ENCODE measurements around the gene TSPAN4.

TSPAN4 gene

DNA sequence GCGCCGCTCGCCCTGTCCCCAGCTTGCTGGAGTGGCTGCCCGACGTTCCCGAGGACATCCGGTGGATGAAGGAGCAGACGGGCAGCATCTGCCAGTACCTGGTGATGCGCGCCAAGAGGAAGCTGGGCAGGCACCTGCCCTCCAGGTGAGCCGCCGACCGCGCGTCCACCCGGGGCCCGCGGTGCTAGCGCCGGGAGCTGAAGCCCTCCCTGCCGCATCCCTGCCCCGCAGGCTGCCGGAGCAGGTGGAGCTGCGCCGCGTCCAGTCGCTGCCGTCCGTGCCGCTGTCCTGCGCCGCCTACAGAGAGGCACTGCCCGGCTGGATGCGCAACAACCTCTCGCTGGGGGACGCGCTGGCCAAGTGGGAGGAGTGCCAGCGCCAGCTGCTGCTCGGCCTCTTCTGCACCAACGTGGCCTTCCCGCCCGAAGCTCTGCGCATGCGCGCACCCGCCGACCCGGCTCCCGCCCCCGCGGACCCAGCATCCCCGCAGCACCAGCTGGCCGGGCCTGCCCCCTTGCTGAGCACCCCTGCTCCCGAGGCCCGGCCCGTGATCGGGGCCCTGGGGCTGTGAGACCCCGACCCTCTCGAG, 18.3 kb upstream of the TSPAN4 start:
- TF ChIP-seq POLR2A (IDR thresholded peaks at IDR 0.05; ENCODE audit: low read depth, low read length) = no peak
- no peak for FAIRE-seq
- no peak for DNase-seq (ENCODE audit: insufficient read length, low spot score)

DNA sequence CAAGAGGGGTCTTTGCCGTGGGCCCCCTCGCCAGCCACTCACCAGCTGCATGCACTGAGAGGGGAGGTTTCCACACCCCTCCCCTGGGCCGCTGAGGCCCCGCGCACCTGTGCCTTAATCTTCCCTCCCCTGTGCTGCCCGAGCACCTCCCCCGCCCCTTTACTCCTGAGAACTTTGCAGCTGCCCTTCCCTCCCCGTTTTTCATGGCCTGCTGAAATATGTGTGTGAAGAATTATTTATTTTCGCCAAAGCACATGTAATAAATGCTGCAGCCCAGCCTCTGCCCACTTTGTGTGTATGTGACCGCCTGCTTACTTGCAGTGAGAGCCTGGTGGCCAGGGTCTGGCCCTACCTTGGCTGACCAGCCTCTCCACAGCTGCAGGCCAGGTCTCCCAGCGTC, 17.7 kb upstream of the TSPAN4 start:
- no peak for TF ChIP-seq POLR2A (IDR thresholded peaks at IDR 0.05; ENCODE audit: low read depth, low read length)
- no peak for FAIRE-seq
- no peak for DNase-seq (ENCODE audit: insufficient read length, low spot score)

DNA sequence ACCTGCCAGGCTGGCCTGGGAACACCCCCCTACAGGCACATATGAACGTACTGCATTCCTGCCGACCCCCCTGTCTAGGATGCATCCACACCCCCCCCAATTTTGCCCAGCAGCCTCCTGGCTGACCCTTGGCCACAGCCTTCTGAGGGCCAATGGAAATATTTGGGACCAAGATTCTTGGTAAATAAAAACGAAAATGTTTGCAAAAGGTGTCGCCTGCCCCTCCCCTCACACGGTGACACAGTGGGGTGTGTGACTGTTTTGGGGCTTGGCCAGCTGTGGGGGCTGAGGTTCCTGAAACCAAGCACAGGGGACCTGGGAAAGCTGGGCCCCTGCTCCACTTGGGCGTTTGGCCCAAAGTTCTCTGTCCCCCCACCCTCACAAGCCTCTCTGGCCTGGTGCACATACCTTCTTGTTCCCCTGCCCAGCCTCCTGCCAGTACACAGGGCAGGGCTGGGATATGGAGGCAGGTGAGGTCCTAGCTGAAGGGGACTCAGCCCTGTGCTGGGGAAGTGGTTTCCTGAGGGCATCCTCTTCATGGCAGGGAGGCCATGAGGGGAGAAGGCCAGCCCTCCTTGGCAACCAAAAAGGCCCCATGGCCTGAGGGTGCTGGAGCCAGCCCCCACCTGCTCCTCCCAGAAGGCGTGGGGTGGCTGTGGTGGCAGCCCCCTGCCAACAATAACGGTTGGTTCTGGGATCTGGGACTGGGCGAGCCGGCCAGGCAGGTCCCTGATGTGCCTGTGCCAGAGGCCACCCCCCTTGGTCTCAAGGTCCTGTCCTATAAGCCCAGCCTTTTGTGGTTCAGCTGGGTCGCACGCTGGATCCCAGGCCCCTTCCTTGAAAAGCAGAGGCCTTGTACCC, 17.1 kb upstream of the TSPAN4 start:
- no peak for DNase-seq (ENCODE audit: insufficient read length, low spot score)
- FAIRE-seq = no peak
- no peak for TF ChIP-seq POLR2A (IDR thresholded peaks at IDR 0.05; ENCODE audit: low read depth, low read length)

- FAIRE-seq (no peak), DNase-seq (ENCODE audit: insufficient read length, low spot score) (no peak)
- TF ChIP-seq POLR2A (IDR thresholded peaks at IDR 0.05; ENCODE audit: low read depth, low read length) = no peak
These were observed 16.4 kb upstream of the TSPAN4 start for GRCh38 chr11:826227-826621.

- no peak for FAIRE-seq
- TF ChIP-seq POLR2A (IDR thresholded peaks at IDR 0.05; ENCODE audit: low read depth, low read length) = no peak
- DNase-seq (ENCODE audit: insufficient read length, low spot score) = no peak
These were observed 15.9 kb upstream of the TSPAN4 start for GRCh38 chr11:826836-827145.

GRCh38 chr11:827146-827896, 15.3 kb upstream of the TSPAN4 start:
- FAIRE-seq = no peak

DNA sequence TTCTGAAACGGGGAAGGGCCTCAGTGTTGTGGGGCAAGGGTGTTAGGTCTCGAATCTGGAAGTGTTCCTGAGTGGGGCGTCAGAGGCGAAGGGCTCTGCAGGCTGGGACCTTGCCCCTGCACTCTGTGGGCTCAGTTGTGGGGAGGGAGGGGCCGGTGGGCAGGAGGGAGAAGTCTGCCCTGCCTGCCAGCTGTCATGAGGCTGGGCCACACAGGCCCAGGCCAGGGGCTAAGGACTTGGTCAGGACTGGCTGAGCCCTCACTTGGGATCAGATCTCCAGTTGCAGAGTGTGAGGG, 14.8 kb upstream of the TSPAN4 start, which contains the start of gene CRACR2B:
CRACR2B (plus strand) TSS at position 23 of the 296 bp plus-strand sequence. CDS start 689 bp downstream, outside the sequence.
- TF ChIP-seq POLR2A (IDR thresholded peaks at IDR 0.05; ENCODE audit: low read depth, low read length) = no peak

More at GRCh38 chr11:827146-827896, 15.3 kb upstream of the TSPAN4 start:
- TF ChIP-seq POLR2A (IDR thresholded peaks at IDR 0.05; ENCODE audit: low read depth, low read length) = no peak
- DNase-seq (ENCODE audit: insufficient read length, low spot score) = no peak

GRCh38 chr11:828506-829175, 14.0 kb upstream of the TSPAN4 start:
- DNase-seq (ENCODE audit: insufficient read length, low spot score) (no peak), FAIRE-seq (no peak)
- TF ChIP-seq POLR2A (IDR thresholded peaks at IDR 0.05; ENCODE audit: low read depth, low read length) = no peak

More for the DNA sequence above, 14.8 kb upstream of the TSPAN4 start, which contains the start of gene CRACR2B:
- FAIRE-seq = no peak
- no peak for DNase-seq (ENCODE audit: insufficient read length, low spot score)

DNA sequence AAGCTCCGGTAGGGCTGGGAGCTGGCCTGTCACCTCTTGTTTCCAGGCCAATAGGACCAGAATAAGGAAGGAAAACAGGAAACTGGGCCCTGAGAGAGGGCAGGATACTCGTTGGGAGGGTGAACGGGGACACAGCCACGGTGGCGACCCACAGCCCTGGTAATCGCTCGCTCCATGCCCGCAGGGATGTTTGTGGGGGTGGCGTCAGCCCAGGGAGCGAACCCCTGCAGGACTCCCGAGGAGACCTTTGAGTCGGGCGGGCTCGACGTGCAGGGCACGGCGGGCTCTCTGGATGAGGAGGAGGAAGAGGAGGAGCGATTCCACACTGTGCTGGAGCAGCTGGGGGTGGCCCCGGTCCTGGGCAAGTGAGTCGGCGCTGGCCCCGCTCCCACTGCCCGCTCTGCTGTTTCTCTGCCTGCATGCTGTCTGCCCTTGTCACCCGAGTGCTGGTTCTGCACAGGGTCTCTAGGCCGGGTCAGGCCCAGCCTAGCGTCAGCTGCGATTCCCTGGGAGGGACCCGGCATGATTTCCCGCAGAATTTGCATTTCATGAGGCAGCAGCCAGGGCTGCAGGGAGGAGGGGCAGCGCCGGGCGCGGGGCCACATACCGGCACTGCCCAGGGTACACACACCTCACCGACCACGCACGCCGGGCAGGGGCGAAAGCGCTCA, 13.3 kb upstream of the TSPAN4 start:
- FAIRE-seq = no peak

GRCh38 chr11:829847-830294, 12.8 kb upstream of the TSPAN4 start:
- FAIRE-seq = no peak
- TF ChIP-seq POLR2A (IDR thresholded peaks at IDR 0.05; ENCODE audit: low read depth, low read length) = no peak

More for the DNA sequence above, 13.3 kb upstream of the TSPAN4 start:
- TF ChIP-seq POLR2A (IDR thresholded peaks at IDR 0.05; ENCODE audit: low read depth, low read length) = no peak
- no peak for DNase-seq (ENCODE audit: insufficient read length, low spot score)

DNA sequence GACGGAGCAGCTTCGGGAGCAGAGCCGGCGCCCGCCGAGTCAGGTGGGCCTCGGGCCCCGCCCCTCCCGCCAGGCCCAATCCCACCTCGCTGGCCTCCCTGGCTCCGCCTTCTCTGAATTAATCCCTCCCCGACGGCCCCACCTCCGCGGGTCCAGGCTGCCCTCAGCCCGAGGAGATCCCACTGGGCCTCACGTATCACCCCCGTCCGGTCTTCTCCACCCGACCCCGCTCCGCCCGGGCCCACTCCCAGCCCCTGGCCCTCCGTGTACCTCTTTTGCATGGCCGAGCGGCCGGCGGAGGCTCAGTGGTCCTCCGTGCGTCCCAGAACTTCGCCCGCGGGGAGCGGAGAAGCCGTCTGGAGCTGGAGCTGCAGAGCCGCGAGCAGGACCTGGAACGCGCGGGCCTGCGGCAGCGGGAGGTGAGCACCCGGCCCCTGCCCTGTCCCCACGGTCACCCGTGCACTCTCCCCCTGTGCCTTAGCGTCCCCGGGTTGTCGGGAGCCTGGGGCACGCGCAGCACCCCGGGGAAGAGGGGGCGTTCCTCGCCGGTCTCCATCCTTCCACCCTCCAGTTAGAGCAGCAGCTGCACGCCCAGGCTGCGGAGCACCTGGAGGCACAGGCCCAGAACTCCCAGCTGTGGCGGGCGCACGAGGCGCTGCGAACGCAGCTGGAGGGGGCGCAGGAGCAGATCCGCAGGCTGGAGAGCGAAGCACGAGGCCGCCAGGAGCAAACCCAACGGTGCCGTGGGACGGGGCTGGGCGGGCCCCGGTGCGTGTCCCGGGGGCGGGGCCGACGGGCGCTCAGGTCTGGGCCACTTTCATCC, 12.1 kb upstream of the TSPAN4 start:
- no peak for FAIRE-seq
- DNase-seq (ENCODE audit: insufficient read length, low spot score) = no peak

More at GRCh38 chr11:829847-830294, 12.8 kb upstream of the TSPAN4 start:
- DNase-seq (ENCODE audit: insufficient read length, low spot score) = no peak

GRCh38 chr11:831118-831864, 11.4 kb upstream of the TSPAN4 start:
- FAIRE-seq (peak; percentile 45), DNase-seq (ENCODE audit: insufficient read length, low spot score) (peak; percentile 97)
- peak; percentile 25; the same call in 1 of the 2 replicates for TF ChIP-seq POLR2A (IDR thresholded peaks at IDR 0.05; ENCODE audit: low read depth, low read length)

More for the DNA sequence above, 12.1 kb upstream of the TSPAN4 start:
- no peak for TF ChIP-seq POLR2A (IDR thresholded peaks at IDR 0.05; ENCODE audit: low read depth, low read length)

Data from H54 (cell line).